Lower leg skin (tissue), 4 donors: ENCODE measurements around the gene NANS. TPM values are rescaled to one million over a fixed set of nuclear protein-coding genes. Genes with fewer than 3 reads are reported as not detected.
"Not testable (repeated sequence)": the region's sequence is repeated elsewhere in the genome, so short reads cannot be mapped to it uniquely, and the experiment has no call there.

Experiments used
- DNase-seq, 2 donors: peaks; one replicate each; pipeline ENCODE4 v3.0.0-alpha.2; 2019; ENCODE audit warnings: low spot score in 2 of 2
- H3K4me3 ChIP-seq: fragments of 200-600 bp; sonication (generic); 2 replicates; pipeline ENCODE4 v1.5.1; 2017; ENCODE audit warnings: mild to moderate bottlenecking, low read depth; ENCODE audit not compliant: poor library complexity, severe bottlenecking
- POLR2A ChIP-seq, 2 donors: fragments of 450-650 bp; IDR thresholded peaks; one replicate each; pipeline ENCODE4 v1.6.1; 2016 to 2017; ENCODE audit warnings: antibody characterized with exemption in 2 of 2, mild to moderate bottlenecking in 1 of 2, moderate library complexity in 1 of 2
- WGBS, 2 donors: methylation state at CpG; one replicate each; pipeline ENCODE4 v1.1.5; 2018; 5-methylcytosine and 5-hydroxymethylcytosine counted together
- intact Hi-C: fragments of 100-400 bp; cut with DNase I; formaldehyde crosslinking; loops from one replicate; pipeline ENCODE4 v1.15.0; 2023; ENCODE audit warnings: low total_unique reads
- total RNA-seq, 4 donors: library from RNA; depleted of rRNA; stranded (reverse); fragments of >200 nt; gene quantifications; one replicate each; pipeline ENCODE4 v1.1.0, GENCODE V29; 2016
- TF ChIP-seq, protein P1 (sequence below), 3 donors: fragments of 450-650 bp; IDR thresholded peaks; one replicate each; pipeline ENCODE4 v1.5.1; 2016; ENCODE audit warnings: antibody characterized with exemption in 3 of 3, mild to moderate bottlenecking in 3 of 3, moderate library complexity in 2 of 3

The NANS gene
- total RNA-seq, 4 donors from 2014 or later: 26.5 to 46.0 (median 40.5) TPM

DNA sequence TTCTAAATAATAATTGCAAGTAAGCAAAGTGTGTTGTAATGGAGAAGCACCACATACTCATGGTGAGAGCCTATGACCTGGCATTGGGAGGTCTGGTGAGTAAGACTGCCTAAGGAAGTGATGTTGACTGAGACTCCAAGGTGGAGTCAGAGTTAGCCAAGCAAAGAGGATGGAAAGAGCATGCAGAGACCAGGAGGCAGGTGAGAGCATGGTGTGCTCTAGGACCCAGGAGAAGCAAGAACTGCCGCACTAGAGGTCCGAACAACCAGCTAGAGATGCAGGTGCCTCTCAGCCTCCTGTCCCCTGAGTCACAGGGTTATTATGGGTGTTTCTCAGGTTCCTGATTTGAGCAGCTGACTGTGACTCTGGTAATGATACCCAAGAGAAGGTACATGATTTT lies 46.1 kb upstream of the NANS start:
- 15 to 25% methylated on average over 2 of the region's 2 CpGs for WGBS, 2 donors
- no peak for TF ChIP-seq POLR2A (IDR thresholded peaks at IDR 0.05)
- TF ChIP-seq, protein P1, sequence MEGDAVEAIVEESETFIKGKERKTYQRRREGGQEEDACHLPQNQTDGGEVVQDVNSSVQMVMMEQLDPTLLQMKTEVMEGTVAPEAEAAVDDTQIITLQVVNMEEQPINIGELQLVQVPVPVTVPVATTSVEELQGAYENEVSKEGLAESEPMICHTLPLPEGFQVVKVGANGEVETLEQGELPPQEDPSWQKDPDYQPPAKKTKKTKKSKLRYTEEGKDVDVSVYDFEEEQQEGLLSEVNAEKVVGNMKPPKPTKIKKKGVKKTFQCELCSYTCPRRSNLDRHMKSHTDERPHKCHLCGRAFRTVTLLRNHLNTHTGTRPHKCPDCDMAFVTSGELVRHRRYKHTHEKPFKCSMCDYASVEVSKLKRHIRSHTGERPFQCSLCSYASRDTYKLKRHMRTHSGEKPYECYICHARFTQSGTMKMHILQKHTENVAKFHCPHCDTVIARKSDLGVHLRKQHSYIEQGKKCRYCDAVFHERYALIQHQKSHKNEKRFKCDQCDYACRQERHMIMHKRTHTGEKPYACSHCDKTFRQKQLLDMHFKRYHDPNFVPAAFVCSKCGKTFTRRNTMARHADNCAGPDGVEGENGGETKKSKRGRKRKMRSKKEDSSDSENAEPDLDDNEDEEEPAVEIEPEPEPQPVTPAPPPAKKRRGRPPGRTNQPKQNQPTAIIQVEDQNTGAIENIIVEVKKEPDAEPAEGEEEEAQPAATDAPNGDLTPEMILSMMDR (IDR thresholded peaks at IDR 0.05): no peak
- DNase-seq: no peak

DNA sequence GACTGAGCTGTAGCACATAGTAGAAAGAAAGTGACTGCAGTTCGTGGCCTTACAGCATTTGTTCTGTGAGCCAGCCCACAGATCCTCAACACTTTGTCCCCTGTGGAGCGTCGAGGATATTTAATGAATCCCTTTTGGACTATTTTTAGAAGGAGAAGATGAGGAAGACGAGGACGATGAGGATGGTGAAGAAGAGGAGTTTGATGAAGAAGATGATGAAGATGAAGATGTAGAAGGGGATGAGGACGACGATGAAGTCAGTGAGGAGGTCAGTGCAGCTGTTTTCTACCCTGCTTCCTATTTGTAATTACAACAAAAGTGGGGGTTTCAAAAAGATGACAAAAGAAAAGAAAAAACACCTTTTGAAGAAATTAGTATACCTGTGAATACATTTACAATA lies 45.4 kb upstream of the NANS start:
- intact Hi-C loops: no loop called here
- H3K4me3 ChIP-seq: no peak overlapping the region
- WGBS, 2 donors: 90 to 92% methylated on average over 7 of the region's 7 CpGs
- TF ChIP-seq, protein P1 (IDR thresholded peaks at IDR 0.05): no peak
- TF ChIP-seq POLR2A (IDR thresholded peaks at IDR 0.05): no peak
- DNase-seq: no peak

More for the DNA sequence above, 46.1 kb upstream of the NANS start:
- intact Hi-C loops: no loop called here
- no peak overlapping the region for H3K4me3 ChIP-seq

DNA sequence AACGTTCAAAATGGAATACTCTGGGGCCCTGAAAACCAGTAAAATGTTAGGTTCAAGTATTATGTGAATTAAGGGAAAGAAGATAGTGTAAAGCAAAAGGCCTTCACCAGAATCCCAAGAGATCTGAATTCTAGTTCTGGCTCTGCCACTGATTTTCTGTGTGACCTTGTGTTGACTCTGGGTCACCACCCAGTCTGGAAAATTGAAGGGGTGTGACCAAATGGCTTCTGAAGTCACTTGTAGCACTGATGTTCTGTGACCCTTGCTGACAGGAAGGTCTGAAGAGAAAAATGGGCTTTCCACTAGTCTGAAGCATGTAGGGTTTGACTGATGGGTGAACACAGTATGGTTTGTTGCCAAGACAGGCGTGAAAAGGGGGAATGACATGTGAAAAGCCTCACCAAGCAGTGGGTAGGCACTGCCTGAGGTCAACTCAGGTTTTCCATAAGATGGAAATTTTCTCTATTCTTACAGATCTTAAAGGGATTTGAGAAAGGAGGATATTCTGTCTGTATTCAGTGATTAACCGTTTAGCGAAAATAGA lies 40.3 kb upstream of the NANS start:
- intact Hi-C loops: no loop called here
- H3K4me3 ChIP-seq: no peak overlapping the region
- 88 to 92% methylated on average over 4 of the region's 4 CpGs for WGBS, 2 donors
- DNase-seq: no peak
- TF ChIP-seq POLR2A (IDR thresholded peaks at IDR 0.05): no peak
- TF ChIP-seq, protein P1 (IDR thresholded peaks at IDR 0.05): no peak

DNA sequence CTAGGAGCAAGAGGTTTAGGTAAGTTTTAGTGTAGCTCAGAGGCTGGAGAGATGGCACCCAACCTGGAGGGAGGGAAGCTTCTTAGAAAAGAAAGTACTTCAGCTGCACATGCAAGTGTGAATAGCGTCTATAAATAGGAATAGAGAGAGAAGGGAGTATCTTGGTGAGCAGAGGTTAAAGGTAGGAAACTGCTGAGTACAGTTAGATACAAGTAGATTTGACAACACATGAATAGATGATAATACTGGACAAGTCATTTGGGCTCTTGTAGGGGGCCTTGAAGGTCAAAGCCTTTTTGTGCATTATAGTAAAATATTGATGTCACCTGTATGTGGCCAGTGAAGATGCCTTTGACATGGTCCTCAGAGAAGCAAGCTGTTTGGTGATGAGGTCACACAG lies 39.2 kb upstream of the NANS start:
- TF ChIP-seq, protein P1 (IDR thresholded peaks at IDR 0.05): no peak
- no peak for TF ChIP-seq POLR2A (IDR thresholded peaks at IDR 0.05)
- WGBS, 2 donors: 74 to 82% methylated on average over 1 of the region's 1 CpG
- intact Hi-C loops: no loop called here
- no peak for DNase-seq
- no peak overlapping the region for H3K4me3 ChIP-seq

DNA sequence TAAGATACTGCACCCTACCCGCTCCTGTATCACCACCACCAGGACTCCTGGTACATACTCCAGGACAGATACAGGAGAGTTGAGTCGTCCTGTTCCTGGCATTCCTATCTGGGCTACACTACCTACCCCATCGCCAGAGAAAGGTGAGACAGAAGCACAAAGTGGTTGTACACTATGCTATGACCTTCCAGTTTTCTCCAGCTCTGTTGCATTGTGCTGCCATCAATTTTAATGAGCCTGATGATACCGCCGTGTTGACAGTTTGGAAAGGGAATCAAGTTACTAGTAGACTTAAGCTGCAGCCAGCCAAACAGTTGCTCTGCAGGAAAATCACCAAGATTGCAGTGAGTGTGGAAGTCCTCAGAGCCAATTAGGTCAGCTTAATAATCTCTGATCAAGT lies 38.2 kb upstream of the NANS start:
- H3K4me3 ChIP-seq: no peak overlapping the region
- 80% methylated on average over 5 of the region's 5 CpGs for WGBS, 2 donors
- DNase-seq: peak in 1 of 2 donors; percentile 59
- intact Hi-C loops: no loop called here
- TF ChIP-seq POLR2A (IDR thresholded peaks at IDR 0.05): no peak
- TF ChIP-seq, protein P1 (IDR thresholded peaks at IDR 0.05): no peak

DNA sequence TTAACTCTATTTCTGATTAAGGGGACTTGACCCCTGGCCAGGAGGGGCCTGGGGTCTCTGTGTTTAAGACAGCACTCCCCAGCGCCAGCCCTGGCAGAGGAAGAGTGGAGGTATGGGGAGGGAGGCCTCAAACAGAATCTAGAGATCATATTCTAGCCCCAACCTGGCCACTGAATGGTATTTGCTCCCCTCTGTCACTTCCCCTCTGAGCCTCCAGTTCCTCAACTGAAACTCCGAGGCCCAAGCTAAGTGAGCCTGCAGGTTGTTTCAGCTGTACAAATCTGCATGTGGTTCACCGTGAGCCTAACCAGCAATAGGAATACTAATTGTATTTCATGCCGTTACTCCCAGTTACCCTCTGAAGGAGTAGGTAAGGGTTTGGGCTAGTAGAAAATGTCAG lies 37.4 kb upstream of the NANS start:
- no peak for TF ChIP-seq POLR2A (IDR thresholded peaks at IDR 0.05)
- TF ChIP-seq, protein P1 (IDR thresholded peaks at IDR 0.05): no peak
- peak in 1 of 2 donors; percentile 49 for DNase-seq
- 95 to 96% methylated on average over 4 of the region's 4 CpGs for WGBS, 2 donors
- no peak overlapping the region for H3K4me3 ChIP-seq
- intact Hi-C loops: no loop called here

DNA sequence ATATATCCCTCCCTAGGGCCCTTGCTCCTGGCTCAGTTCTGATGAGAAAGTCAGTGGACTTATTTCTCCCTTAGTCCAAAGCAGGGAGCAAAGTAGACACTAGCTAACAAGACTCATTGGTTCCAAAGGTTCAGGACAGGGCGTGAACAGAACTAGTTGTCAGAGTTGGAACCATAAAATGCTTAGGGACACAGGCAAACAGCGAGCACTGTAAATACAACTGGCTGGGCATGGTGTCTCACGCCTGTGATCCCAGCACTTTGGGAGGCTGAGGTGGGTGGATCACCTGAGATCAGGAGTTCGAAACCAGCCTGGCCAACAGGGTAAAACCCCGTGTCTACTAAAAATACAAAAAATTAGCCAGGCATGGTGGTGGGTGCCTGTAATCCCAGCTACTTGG lies 36.7 kb upstream of the NANS start:
- intact Hi-C loops, DNase-seq, H3K4me3 ChIP-seq: not testable (repeated sequence)
- WGBS, 2 donors: 94% methylated on average over 5 of the region's 5 CpGs
